ENCODE data around the gene AOX1. TPM values are rescaled to one million over a fixed set of nuclear protein-coding genes. Genes with fewer than 3 reads are reported as not detected.

The AOX1 gene
- total and polyA plus RNA-seq, 9 of the 15 experiments (the other 6 are each of a cell fraction or from before 2014, with no cell fraction given): 0.10 to 0.55 (median 0.20) TPM; not detected in 6

- TF ChIP-seq RERE (CRISPR knock-in tag; IDR thresholded peaks at IDR 0.05; ENCODE audit: borderline replicate concordance) (no peak), HMG20B (CRISPR knock-in tag; IDR thresholded peaks at IDR 0.05) (no peak)
Observed at GRCh38 chr2:200640176-200640575, 54.4 kb downstream of the AOX1 start (continued).

GRCh38 chr2:200640901-200641300 is 55.1 kb downstream of the AOX1 start:
- no peaks in the 10 kb centered on the region for H3K9me1 ChIP-seq (ENCODE audit: control insufficient read depth, insufficient read depth, low read length)
- in situ Hi-C loops (cut with MboI): no loop called here
- no peaks in the 10 kb centered on the region; a peak in 2 of 5 replicates for H3K4me1 ChIP-seq (replicated peaks in 1 of 2; ENCODE audit: control insufficient read depth in 2 of 2, insufficient read depth in 2 of 2, low read length in 2 of 2)
- intact Hi-C loops (cut with micrococcal nuclease): no loop called here
- no peak overlapping the region for H3K9ac ChIP-seq (ENCODE audit: insufficient read depth in 1 of 2, low read depth in 2 of 2, low read length in 2 of 2)
- no peaks in the 10 kb centered on the region; a peak in 2 of 5 replicates for H3K27me3 ChIP-seq (ENCODE audit: control insufficient read depth in 2 of 2, insufficient read depth in 2 of 2, low read length in 2 of 2)
- 5% methylated on average over 5 of the region's 7 CpGs for WGBS (ENCODE audit: insufficient coverage, low coverage, missing lambda C conversion rate)
- H3K4me3 ChIP-seq: no peak overlapping the region
- H2AFZ ChIP-seq (ENCODE audit: low read depth, low read length): no peak overlapping the region
- POLR2A ChIA-PET: no interaction called here
- no peak overlapping the region for H3K4me2 ChIP-seq (ENCODE audit: insufficient read depth, low read length)
- DNase-seq (ENCODE audit: extremely low read depth in 1 of 4, low spot score in 3 of 4) (no peak), FAIRE-seq (no peak), ATAC-seq (no peak)
- no peaks in the 10 kb centered on the region for H4K20me1 ChIP-seq (replicated peaks; ENCODE audit: control insufficient read depth, insufficient read depth, low read length)
- H3K79me2 ChIP-seq (ENCODE audit: control insufficient read depth, insufficient read depth, low read length): no peaks in the 10 kb centered on the region
- H3K36me3 ChIP-seq (ENCODE audit: control insufficient read depth, insufficient read depth, low read length): no peaks in the 10 kb centered on the region
- H3K9me3 ChIP-seq (replicated peaks; ENCODE audit: control insufficient read depth, insufficient read depth, low read depth, low read length): no peaks in the 10 kb centered on the region
- CTCF ChIA-PET (ENCODE audit: low intra/inter-chr PET ratio): no interaction called here
- BruUV-seq (replicated peaks): no TSS peak
- H3K27ac ChIP-seq (ENCODE audit: extremely low read depth, low read depth, low read length): no peak overlapping the region
- TF ChIP-seq ZBTB5 (IDR thresholded peaks at IDR 0.05) (no peak), GTF2B (IDR thresholded peaks at IDR 0.05; ENCODE audit: extremely low read depth, insufficient read length) (no peak), TCF15 (CRISPR knock-in tag; IDR thresholded peaks at IDR 0.05) (no peak), ZBTB34 (CRISPR knock-in tag; IDR thresholded peaks at IDR 0.05) (no peak), HDAC1 (IDR thresholded peaks at IDR 0.05) (no peak), EP300 (IDR thresholded peaks at IDR 0.05; ENCODE audit: low read length) (no peak), BRF1 (IDR thresholded peaks at IDR 0.05; ENCODE audit: borderline replicate concordance, extremely low read depth, insufficient read length) (no peak)

Measured in K562 (cell line).